PC-3 (cell line): Measurements from ENCODE around the gene TMEM131L.

Source experiments
- EZH2 ChIP-seq: fragments of 300-600 bp; sonication (generic); IDR thresholded peaks from one replicate; pipeline ENCODE4 v1.6.1; 2017; ENCODE audit warnings: antibody characterized with exemption, mild to moderate bottlenecking, low read length; ENCODE audit not compliant: unreplicated experiment
- EZH2phosphoT487 ChIP-seq: fragments of 300-600 bp; sonication (generic); IDR thresholded peaks from 2 replicates; pipeline ENCODE4 v1.6.1; 2018; ENCODE audit warnings: mild to moderate bottlenecking, antibody characterized with exemption, low read length, borderline replicate concordance
- TF ChIP-seq, protein P1 (sequence below): fragments of 300-600 bp; sonication (generic); conservative IDR thresholded peaks from 2 replicates; pipeline ENCODE4 v1.5.1; 2017; ENCODE audit warnings: antibody characterized with exemption, low read depth, mild to moderate bottlenecking, low read length

GRCh38 chr4:153486281-153487151 lies 20.4 kb downstream of the TMEM131L start:
- TF ChIP-seq EZH2 (no peak), EZH2phosphoT487 (no peak)
- TF ChIP-seq, protein P1, sequence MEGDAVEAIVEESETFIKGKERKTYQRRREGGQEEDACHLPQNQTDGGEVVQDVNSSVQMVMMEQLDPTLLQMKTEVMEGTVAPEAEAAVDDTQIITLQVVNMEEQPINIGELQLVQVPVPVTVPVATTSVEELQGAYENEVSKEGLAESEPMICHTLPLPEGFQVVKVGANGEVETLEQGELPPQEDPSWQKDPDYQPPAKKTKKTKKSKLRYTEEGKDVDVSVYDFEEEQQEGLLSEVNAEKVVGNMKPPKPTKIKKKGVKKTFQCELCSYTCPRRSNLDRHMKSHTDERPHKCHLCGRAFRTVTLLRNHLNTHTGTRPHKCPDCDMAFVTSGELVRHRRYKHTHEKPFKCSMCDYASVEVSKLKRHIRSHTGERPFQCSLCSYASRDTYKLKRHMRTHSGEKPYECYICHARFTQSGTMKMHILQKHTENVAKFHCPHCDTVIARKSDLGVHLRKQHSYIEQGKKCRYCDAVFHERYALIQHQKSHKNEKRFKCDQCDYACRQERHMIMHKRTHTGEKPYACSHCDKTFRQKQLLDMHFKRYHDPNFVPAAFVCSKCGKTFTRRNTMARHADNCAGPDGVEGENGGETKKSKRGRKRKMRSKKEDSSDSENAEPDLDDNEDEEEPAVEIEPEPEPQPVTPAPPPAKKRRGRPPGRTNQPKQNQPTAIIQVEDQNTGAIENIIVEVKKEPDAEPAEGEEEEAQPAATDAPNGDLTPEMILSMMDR, result no peak
